GM12878 (cell line): ENCODE data around the gene CFAP97D2.

Experiments used
- CHD2 ChIP-seq: IDR thresholded peaks from 2 replicates; pipeline ENCODE4 v1.6.1; 2011; ENCODE audit warnings: low read depth, low read length, improper control_type of control experiment, borderline replicate concordance
- NFIC ChIP-seq: IDR thresholded peaks from 2 replicates; pipeline ENCODE4 v1.6.1; 2012; ENCODE audit warnings: low read depth, mild to moderate bottlenecking, inconsistent platforms, low read length, moderate library complexity

- TF ChIP-seq NFIC, result no peak
- no peak for TF ChIP-seq CHD2
Observed at GRCh38 chr13:114266241-114266640, 87.2 kb downstream of the CFAP97D2 start.
